Measurements from ENCODE around the gene SNX33.
A peak's percentile ranks its signal among the peaks of the same experiment; 100 is the strongest.
"Not testable (repeated sequence)": the region's sequence is repeated elsewhere in the genome, so short reads cannot be mapped to it uniquely, and the experiment has no call there.

Gene SNX33

DNA sequence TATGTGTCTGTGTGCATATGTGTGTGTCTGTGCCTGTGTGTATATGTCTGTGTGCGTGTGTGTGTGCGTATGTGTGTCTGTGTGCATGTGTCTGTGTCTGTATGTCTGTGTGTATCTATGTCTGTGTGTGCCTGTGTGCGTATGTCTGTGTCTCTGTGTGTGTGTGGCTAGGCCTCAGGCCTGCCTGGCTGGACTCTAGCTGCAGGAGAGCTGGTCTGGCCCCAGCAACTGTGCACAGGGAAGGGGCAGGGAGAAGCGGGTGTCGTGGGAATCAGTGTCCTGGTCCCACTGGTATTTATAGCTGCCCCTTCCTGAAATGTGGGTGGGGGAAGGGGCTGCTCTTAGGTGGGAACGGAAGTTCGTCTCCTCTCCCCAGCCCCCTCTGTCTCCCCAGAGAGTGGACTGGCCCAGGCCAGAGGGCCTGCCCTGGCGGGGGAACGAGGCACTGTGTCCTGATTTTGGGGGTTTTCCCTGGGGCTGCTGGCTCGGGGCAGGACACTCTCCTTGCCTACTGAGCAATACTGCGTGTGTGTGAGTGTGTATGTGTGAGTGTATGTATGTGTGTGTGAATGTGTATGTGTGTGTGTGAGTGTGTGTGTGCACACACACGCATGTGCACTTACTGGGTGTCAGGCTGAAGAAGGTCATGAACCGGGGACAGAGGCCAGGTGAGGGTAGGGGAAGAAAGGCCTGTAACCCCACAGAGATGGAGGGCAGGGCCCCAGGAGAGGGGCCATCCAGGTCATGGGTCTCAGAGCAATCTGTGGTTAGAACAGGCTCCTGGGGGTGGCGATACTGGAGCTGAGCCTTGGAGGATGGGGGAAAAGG, 58.4 kb downstream of the SNX33 start:
- H3K27ac ChIP-seq, result peak overlapping the region; percentile 91 to 99
- TF ChIP-seq, protein P1, sequence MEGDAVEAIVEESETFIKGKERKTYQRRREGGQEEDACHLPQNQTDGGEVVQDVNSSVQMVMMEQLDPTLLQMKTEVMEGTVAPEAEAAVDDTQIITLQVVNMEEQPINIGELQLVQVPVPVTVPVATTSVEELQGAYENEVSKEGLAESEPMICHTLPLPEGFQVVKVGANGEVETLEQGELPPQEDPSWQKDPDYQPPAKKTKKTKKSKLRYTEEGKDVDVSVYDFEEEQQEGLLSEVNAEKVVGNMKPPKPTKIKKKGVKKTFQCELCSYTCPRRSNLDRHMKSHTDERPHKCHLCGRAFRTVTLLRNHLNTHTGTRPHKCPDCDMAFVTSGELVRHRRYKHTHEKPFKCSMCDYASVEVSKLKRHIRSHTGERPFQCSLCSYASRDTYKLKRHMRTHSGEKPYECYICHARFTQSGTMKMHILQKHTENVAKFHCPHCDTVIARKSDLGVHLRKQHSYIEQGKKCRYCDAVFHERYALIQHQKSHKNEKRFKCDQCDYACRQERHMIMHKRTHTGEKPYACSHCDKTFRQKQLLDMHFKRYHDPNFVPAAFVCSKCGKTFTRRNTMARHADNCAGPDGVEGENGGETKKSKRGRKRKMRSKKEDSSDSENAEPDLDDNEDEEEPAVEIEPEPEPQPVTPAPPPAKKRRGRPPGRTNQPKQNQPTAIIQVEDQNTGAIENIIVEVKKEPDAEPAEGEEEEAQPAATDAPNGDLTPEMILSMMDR (IDR thresholded peaks at IDR 0.05), result no peak
- intact Hi-C loops (cut with DNase I; ENCODE audit: low total_unique reads), result no loop called here

DNA sequence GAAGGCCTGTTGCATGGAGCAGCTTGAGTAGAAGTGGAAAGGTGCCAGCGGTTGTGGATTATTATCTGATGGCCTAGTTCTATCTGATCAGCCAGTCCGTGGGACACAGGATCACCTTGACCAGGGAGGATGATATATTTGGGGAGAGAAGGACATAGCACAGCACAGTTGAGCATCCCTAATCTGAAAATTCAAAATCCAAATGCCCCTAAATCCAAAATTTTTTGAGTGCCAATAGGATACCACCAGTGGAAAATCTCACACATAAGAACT, 58.9 kb downstream of the SNX33 start:
- intact Hi-C loops (cut with DNase I; ENCODE audit: low total_unique reads), result no loop called here
- DNase-seq, result no peak

More for the DNA sequence above, 58.4 kb downstream of the SNX33 start:
- Histone ChIP-seq H3K4me3 (peak overlapping the region; percentile 12 to 30), H3K4me1 (peaks cover under 1 to 69% (median 62%) of the 10 kb centered on the region in 4 donors), H3K27me3 (no peaks in the 10 kb centered on the region), H3K36me3 (peaks cover 2 to 21% (median 6%) of the 10 kb centered on the region in 3 donors), H3K9me3 (no peaks in the 10 kb centered on the region)
- no peak for DNase-seq

DNA sequence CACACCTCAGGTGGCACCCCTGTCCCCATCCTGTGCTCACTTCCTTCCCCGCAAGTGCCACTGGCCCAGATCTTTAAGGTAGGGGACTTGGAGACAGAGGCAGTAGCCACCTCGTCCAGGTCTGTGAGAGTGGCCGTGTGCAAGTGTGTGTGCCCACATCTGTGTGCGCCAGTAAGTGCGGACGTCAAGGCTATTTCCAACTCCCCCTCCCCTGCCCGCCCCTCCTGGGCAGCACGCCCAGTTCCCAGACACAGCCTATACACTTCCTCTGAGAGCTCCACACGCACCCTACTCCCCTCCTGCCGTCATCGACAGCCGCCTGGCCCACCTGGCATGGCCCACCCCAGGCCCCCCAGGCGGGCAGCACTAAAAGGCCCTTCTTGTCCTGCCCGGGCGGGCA, 61.7 kb downstream of the SNX33 start:
- intact Hi-C loops (cut with DNase I; ENCODE audit: low total_unique reads); H3K9me3 ChIP-seq; H3K27me3 ChIP-seq: not testable (repeated sequence)
- Histone ChIP-seq H3K36me3 (peaks cover 0 to 21% (median 6%) of the 10 kb centered on the region in 3 donors), H3K4me1 (peaks cover 0 to 63% (median 57%) of the 10 kb centered on the region in 4 donors), H3K4me3 (peak overlapping the region; percentile 53 to 86), H3K27ac (peak overlapping the region; percentile 95 to 98)
- DNase-seq, result peak; percentile 79 to 97

More for the DNA sequence above, 58.9 kb downstream of the SNX33 start:
- no peaks in the 10 kb centered on the region for H3K9me3 ChIP-seq
- TF ChIP-seq, protein P1 (IDR thresholded peaks at IDR 0.05), result no peak
- H3K27ac ChIP-seq, result peak overlapping the region; percentile 91 to 99
- peaks cover 0 to 63% (median 56%) of the 10 kb centered on the region in 4 donors for H3K4me1 ChIP-seq
- peaks cover 0 to 21% (median 6%) of the 10 kb centered on the region in 3 donors for H3K36me3 ChIP-seq
- peak overlapping the region in 1 of 2 donors; percentile 30 for H3K4me3 ChIP-seq
- H3K27me3 ChIP-seq, result no peaks in the 10 kb centered on the region

DNA sequence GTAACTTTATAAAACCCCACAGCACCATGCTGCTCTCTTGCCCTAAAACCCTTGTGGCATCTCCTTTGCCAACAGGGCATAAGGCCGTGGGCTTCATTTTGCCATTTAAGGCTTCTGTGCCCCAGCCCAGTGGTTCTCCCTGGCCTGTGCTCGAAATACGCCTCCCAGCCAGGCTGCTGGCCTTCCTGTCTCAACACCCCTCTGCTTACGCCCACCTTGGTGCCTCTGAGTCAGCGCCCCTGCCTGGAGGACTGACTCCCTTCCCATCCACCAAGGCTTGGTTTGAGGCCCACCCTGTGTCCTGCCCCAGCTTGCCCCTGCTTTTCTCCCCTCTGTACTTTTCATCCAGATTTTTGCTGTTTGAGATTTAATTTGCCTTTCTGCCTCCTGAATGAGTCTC, 63.2 kb downstream of the SNX33 start:
- Histone ChIP-seq H3K27ac (peak overlapping the region; percentile 95 to 98), H3K4me3 (peak overlapping the region; percentile 53 to 86), H3K36me3 (peaks cover 0 to 16% (median 0%) of the 10 kb centered on the region in 3 donors), H3K4me1 (peaks cover 0 to 62% (median 51%) of the 10 kb centered on the region in 4 donors)
- H3K27me3 ChIP-seq; DNase-seq; H3K9me3 ChIP-seq; intact Hi-C loops (cut with DNase I; ENCODE audit: low total_unique reads): not testable (repeated sequence)

DNA sequence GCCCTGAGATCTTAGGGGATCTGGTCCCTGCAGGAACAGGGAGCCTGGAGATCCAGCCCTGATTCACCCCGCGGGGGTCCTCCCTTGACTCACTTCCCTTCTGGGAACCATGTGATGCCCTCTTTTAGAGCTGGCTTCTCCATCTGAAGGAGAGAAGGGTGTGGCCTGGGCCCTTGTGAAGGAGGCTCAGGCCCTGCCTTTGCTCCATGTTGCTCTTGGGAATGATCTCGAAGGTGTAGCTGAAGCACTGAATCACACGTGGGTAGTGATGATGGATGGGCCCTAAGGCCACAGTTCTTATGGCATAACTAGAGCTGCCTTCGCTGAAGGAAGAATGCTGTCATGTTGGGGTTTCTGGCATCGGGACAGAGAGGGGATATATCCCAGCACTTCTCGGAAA, 63.8 kb downstream of the SNX33 start:
- intact Hi-C loops (cut with DNase I; ENCODE audit: low total_unique reads); H3K9me3 ChIP-seq; H3K36me3 ChIP-seq; DNase-seq; H3K27me3 ChIP-seq: not testable (repeated sequence)
- Histone ChIP-seq H3K27ac (peak overlapping the region; percentile 95 to 98), H3K4me3 (peak overlapping the region; percentile 86 to 92), H3K4me1 (peaks cover 0 to 57% (median 45%) of the 10 kb centered on the region in 4 donors)

Measured in tibial artery (tissue), 4 donors.